GM19193 (cell line): ENCODE results near the gene TNFAIP6.

Experiments used
- POLR2A ChIP-seq: IDR thresholded peaks from 4 replicates; pipeline ENCODE4 v1.6.1; 2011; ENCODE audit not compliant: insufficient read depth, insufficient read length; ENCODE audit errors: extremely low read depth

Gene TNFAIP6

GRCh38 chr2:151357359-151357758 lies at the start of gene TNFAIP6:
TSS of gene TNFAIP6 (plus strand) at chr2:151357592. CDS start at chr2:151357667, 75 bp downstream.
- TF ChIP-seq POLR2A: no peak

GRCh38 chr2:151315381-151315903 lies 42.0 kb upstream of the TNFAIP6 start:
- no peak for TF ChIP-seq POLR2A

- TF ChIP-seq POLR2A: no peak
These were observed 31.8 kb upstream of the TNFAIP6 start for GRCh38 chr2:151325581-151326095.

- TF ChIP-seq POLR2A: no peak
These were observed 30.8 kb upstream of the TNFAIP6 start for GRCh38 chr2:151326554-151326953.

- TF ChIP-seq POLR2A: no peak
These were observed 27.4 kb upstream of the TNFAIP6 start for GRCh38 chr2:151329998-151330397.

GRCh38 chr2:151333083-151333482 lies 24.3 kb upstream of the TNFAIP6 start:
- no peak for TF ChIP-seq POLR2A

- TF ChIP-seq POLR2A: no peak
These were observed 23.1 kb upstream of the TNFAIP6 start for GRCh38 chr2:151334082-151334815.

- TF ChIP-seq POLR2A: no peak
These were observed 20.5 kb upstream of the TNFAIP6 start for GRCh38 chr2:151336863-151337371.

- TF ChIP-seq POLR2A: no peak
These were observed 19.7 kb upstream of the TNFAIP6 start for GRCh38 chr2:151337643-151338042.

GRCh38 chr2:151338115-151338514 lies 19.3 kb upstream of the TNFAIP6 start:
- TF ChIP-seq POLR2A: no peak

- no peak for TF ChIP-seq POLR2A
These were observed 14.3 kb upstream of the TNFAIP6 start for GRCh38 chr2:151343073-151343472.

GRCh38 chr2:151344906-151345305 lies 12.5 kb upstream of the TNFAIP6 start:
- no peak for TF ChIP-seq POLR2A

GRCh38 chr2:151347294-151347693 lies 10.1 kb upstream of the TNFAIP6 start:
- TF ChIP-seq POLR2A: no peak

GRCh38 chr2:151347906-151348305 lies 9.5 kb upstream of the TNFAIP6 start:
- TF ChIP-seq POLR2A: no peak

GRCh38 chr2:151350579-151351195 lies 6.7 kb upstream of the TNFAIP6 start:
- no peak for TF ChIP-seq POLR2A

- no peak for TF ChIP-seq POLR2A
These were observed 3.4 kb upstream of the TNFAIP6 start for GRCh38 chr2:151353995-151354394.

- no peak for TF ChIP-seq POLR2A
These were observed 2.6 kb upstream of the TNFAIP6 start for GRCh38 chr2:151354807-151355206.
